IMR-90 (cell line): ENCODE results near the gene SLC7A10. TPM values are rescaled to one million over a fixed set of nuclear protein-coding genes. Genes with fewer than 3 reads are reported as not detected.
A peak's percentile ranks its signal among the peaks of the same experiment; 100 is the strongest.

Source experiments
- ATAC-seq: fragments of 200-7000 bp; cut with Tn5 transposase; 2 replicates; pipeline ENCODE4 v1.9.1; 2020; ENCODE audit warnings: low read depth, mild to moderate bottlenecking, moderate library complexity
- BruUV-seq: library from RNA; stranded (reverse); fragments of 400-500 nt; replicated peaks from 2 replicates; lab custom pipeline; 2021; lab: Mats Ljungman, UMichigan
- CTCF ChIA-PET: fragments of 300-600 bp; formaldehyde crosslinking; extraction: SDS; loops from one replicate; lab custom pipeline; 2021; ENCODE audit warnings: antibody characterized with exemption; lab: Yijun Ruan, JAX
- POLR2A ChIA-PET: fragments of 300-600 bp; sonication (Branson Sonifier 250); formaldehyde crosslinking; loops from one replicate; lab custom pipeline; 2022; ENCODE audit warnings: antibody characterized with exemption; ENCODE audit not compliant: unreplicated experiment; lab: Charles Lee
- DNase-seq: peaks from one replicate; pipeline ENCODE4 v3.0.0; 2013
- H2AFZ ChIP-seq: replicated peaks from 2 replicates; pipeline ENCODE3; 2013; ENCODE audit warnings: low read length, mild to moderate bottlenecking; ENCODE audit not compliant: poor library complexity
- H2AK5ac ChIP-seq: 2 replicates; pipeline ENCODE4 v1.6.1; 2013; ENCODE audit warnings: low read depth, low read length, inconsistent platforms
- H2AK9ac ChIP-seq: replicated peaks from 2 replicates; pipeline ENCODE3; 2013; ENCODE audit warnings: mild to moderate bottlenecking, low read depth, low read length, moderate library complexity; ENCODE audit not compliant: poor library complexity
- H2BK120ac ChIP-seq: 2 replicates; pipeline ENCODE4 v1.6.1; 2013; ENCODE audit warnings: low read depth, low read length, inconsistent platforms
- H2BK15ac ChIP-seq: 3 replicates; pipeline ENCODE4 v1.6.1; 2013; ENCODE audit warnings: low read depth, low read length, inconsistent platforms
- H2BK20ac ChIP-seq: 2 replicates; pipeline ENCODE4 v1.6.1; 2013; ENCODE audit warnings: low read depth, mild to moderate bottlenecking, inconsistent platforms, low read length, moderate library complexity
- H2BK5ac ChIP-seq: 2 replicates; pipeline ENCODE4 v1.6.1; 2013; ENCODE audit warnings: mild to moderate bottlenecking, low read depth, low read length, inconsistent platforms; ENCODE audit not compliant: poor library complexity, severe bottlenecking
- H3K14ac ChIP-seq: replicated peaks from 2 replicates; pipeline ENCODE4 v1.6.1; 2013; ENCODE audit warnings: low read depth, low read length, inconsistent platforms
- H3K18ac ChIP-seq: 2 replicates; pipeline ENCODE4 v1.6.1; 2013; ENCODE audit warnings: low read depth, low read length, control low read depth
- H3K23ac ChIP-seq: 2 replicates; pipeline ENCODE4 v1.6.1; 2013; ENCODE audit warnings: low read depth, low read length, inconsistent platforms
- H3K27ac ChIP-seq: 2 replicates; pipeline ENCODE4 v1.5.1; 2013; ENCODE audit warnings: mild to moderate bottlenecking, control low read depth, low read length; ENCODE audit not compliant: insufficient read depth
- H3K27me3 ChIP-seq: 2 replicates; pipeline ENCODE4 v1.6.1; 2013; ENCODE audit warnings: low read length; ENCODE audit not compliant: control insufficient read depth, insufficient read depth
- H3K36me3 ChIP-seq: 2 replicates; pipeline ENCODE4 v1.6.1; 2013; ENCODE audit warnings: low read length, mixed read lengths; ENCODE audit not compliant: control insufficient read depth, insufficient read depth
- H3K4ac ChIP-seq: 2 replicates; pipeline ENCODE4 v1.6.1; 2013; ENCODE audit warnings: low read depth, low read length, inconsistent platforms
- H3K4me1 ChIP-seq: 2 replicates; pipeline ENCODE4 v1.6.1; 2013; ENCODE audit warnings: low read length, mixed read lengths; ENCODE audit not compliant: control insufficient read depth, insufficient read depth
- H3K4me2 ChIP-seq: 2 replicates; pipeline ENCODE4 v1.6.1; 2013; ENCODE audit warnings: low read depth, mild to moderate bottlenecking, control low read depth, low read length, moderate library complexity
- H3K4me3 ChIP-seq: 2 replicates; pipeline ENCODE4 v1.5.1; 2013; ENCODE audit warnings: low read depth, mild to moderate bottlenecking, control low read depth, low read length, moderate library complexity; ENCODE audit not compliant: insufficient read depth
- H3K56ac ChIP-seq: 2 replicates; pipeline ENCODE4 v1.6.1; 2013; ENCODE audit warnings: low read length, inconsistent platforms; ENCODE audit not compliant: insufficient read depth; ENCODE audit errors: extremely low read depth
- H3K79me1 ChIP-seq, 2 experiments: 2 replicates each; pipeline ENCODE4 v1.6.1; 2013; ENCODE audit warnings: low read length in 2 of 2, inconsistent platforms in 1 of 2, low read depth in 1 of 2
- H3K9ac ChIP-seq: 2 replicates; pipeline ENCODE4 v1.6.1; 2013; ENCODE audit warnings: low read depth, low read length, control low read depth
- H3K9me1 ChIP-seq: 2 replicates; pipeline ENCODE4 v1.6.1; 2013; ENCODE audit warnings: low read length, inconsistent platforms; ENCODE audit not compliant: insufficient read depth
- H3K9me3 ChIP-seq: 2 replicates; pipeline ENCODE4 v1.6.1; 2013; ENCODE audit warnings: low read length; ENCODE audit not compliant: control insufficient read depth, insufficient read depth
- H4K20me1 ChIP-seq: 2 replicates; pipeline ENCODE4 v1.6.1; 2013; ENCODE audit warnings: low read length, inconsistent platforms; ENCODE audit not compliant: insufficient read depth
- H4K5ac ChIP-seq: 2 replicates; pipeline ENCODE4 v1.6.1; 2013; ENCODE audit warnings: mild to moderate bottlenecking, low read depth, low read length, control low read depth
- H4K8ac ChIP-seq, 2 experiments: 2 replicates each; pipeline ENCODE4 v1.6.1; 2013; ENCODE audit warnings: low read depth in 2 of 2, low read length in 2 of 2, control low read depth in 1 of 2, inconsistent platforms in 1 of 2
- H4K91ac ChIP-seq: 2 replicates; pipeline ENCODE4 v1.6.1; 2013; ENCODE audit warnings: low read depth, low read length, inconsistent platforms; ENCODE audit not compliant: insufficient read depth
- BHLHE40 ChIP-seq: fragments of 150-350 bp; IDR thresholded peaks from 2 replicates; pipeline ENCODE4 v1.6.1; 2016; ENCODE audit warnings: mild to moderate bottlenecking, low read depth, low read length
- CTCF ChIP-seq: conservative IDR thresholded peaks from 2 replicates; pipeline ENCODE4 v1.5.1; 2012; ENCODE audit warnings: mild to moderate bottlenecking, low read depth, low read length, improper control_type of control experiment
- FOS ChIP-seq: fragments of 150-350 bp; IDR thresholded peaks from 2 replicates; pipeline ENCODE4 v1.6.1; 2016; ENCODE audit warnings: low read depth, low read length
- MAZ ChIP-seq: IDR thresholded peaks from 2 replicates; pipeline ENCODE4 v1.6.1; 2012; ENCODE audit warnings: low read depth, mild to moderate bottlenecking, low read length, improper control_type of control experiment, moderate library complexity, borderline replicate concordance
- RCOR1 ChIP-seq: IDR thresholded peaks from 2 replicates; pipeline ENCODE4 v1.6.1; 2012; ENCODE audit warnings: mild to moderate bottlenecking, low read length, improper control_type of control experiment; ENCODE audit not compliant: insufficient replicate concordance
- WGBS, 2 experiments: methylation state at CpG; one replicate each; pipeline versions ENCODE4 v1.1.5 to v1.1.7; 2013; ENCODE audit warnings: missing lambda C conversion rate in 2 of 2; ENCODE audit not compliant: insufficient read length in 1 of 2; ENCODE audit errors: extremely low coverage in 2 of 2; 5-methylcytosine and 5-hydroxymethylcytosine counted together
- dilution Hi-C: fragments of 300-500 bp; cut with HindIII; formaldehyde crosslinking; loops from one replicate; pipeline ENCODE4 v1.14.3; 2018; ENCODE audit warnings: low sequenced_read_pairs; ENCODE audit not compliant: unreplicated experiment
- in situ Hi-C: fragments of 300-500 bp; cut with MboI; formaldehyde crosslinking; loops from 3 replicates; pipeline ENCODE4 v1.14.3; 2019; ENCODE audit warnings: low sequenced_read_pairs, inconsistent platforms, mixed read lengths
- intact Hi-C: fragments of 100-400 bp; cut with micrococcal nuclease; formaldehyde crosslinking; loops from 2 replicates; pipeline ENCODE4 v1.10.0; 2022
- polyA plus RNA-seq, 3 experiments: library from polyadenylated mRNA; depleted of rRNA; stranded (reverse); fragments of >200 nt; gene quantifications; 2 replicates each; pipeline ENCODE4 v1.2.3, GENCODE V29; 2012; ENCODE audit warnings: low replicate concordance in 1 of 3
- total RNA-seq: library from RNA; depleted of rRNA; stranded (reverse); fragments of >200 nt; gene quantifications from 2 replicates; pipeline ENCODE4 v1.2.3, GENCODE V29; 2012

Gene SLC7A10
- total and polyA plus RNA-seq, 2 of the 4 experiments (the other 2 are of a cell fraction) = not detected

DNA sequence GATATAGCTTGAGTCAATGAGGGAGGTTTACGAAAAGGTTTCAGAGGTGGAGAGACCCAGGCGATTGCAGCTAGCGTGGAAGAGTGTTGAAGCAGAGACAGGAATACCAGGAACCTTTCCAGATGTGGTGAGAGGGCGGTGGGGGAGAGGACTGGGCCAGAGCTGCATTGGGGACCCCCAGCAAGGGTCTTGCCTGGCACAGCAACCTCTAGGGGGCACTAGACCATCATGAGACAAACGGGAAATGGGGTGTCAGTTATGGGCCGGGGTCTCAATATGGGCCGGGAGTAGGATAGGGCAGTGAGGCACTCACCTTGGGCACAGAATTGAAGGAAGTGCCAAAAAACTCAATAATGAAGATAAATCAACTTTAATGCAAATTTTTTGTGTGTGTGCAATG, 33.6 kb downstream of the SLC7A10 start:
- Histone ChIP-seq H3K9me1 (no peaks in the 10 kb centered on the region), H2AK5ac (no peak overlapping the region), H3K18ac (no peak overlapping the region), H2BK5ac (no peak overlapping the region), H4K20me1 (peaks cover 8% of the 10 kb centered on the region; the same call in 1 of the 2 replicates), H3K79me1 (peaks cover 0 to 10% of the 10 kb centered on the region in 2 experiments; a peak in 1 of 4 replicates), H3K9me3 (no peaks in the 10 kb centered on the region), H3K9ac (no peak overlapping the region), H2BK120ac (no peak overlapping the region), H3K4me3 (no peak overlapping the region), H4K5ac (no peak overlapping the region), H3K27me3 (peaks cover 10% of the 10 kb centered on the region; the same call in 1 of the 2 replicates), H4K91ac (no peak overlapping the region), H2AFZ (no peak overlapping the region), H2BK15ac (no peak overlapping the region), H3K36me3 (no peaks in the 10 kb centered on the region), H3K4ac (no peak overlapping the region), H3K23ac (no peak overlapping the region), H3K56ac (no peak overlapping the region), H4K8ac (no peak overlapping the region), H2AK9ac (no peak overlapping the region), H3K4me2 (no peak overlapping the region), H3K14ac (no peak overlapping the region), H2BK20ac (no peak overlapping the region), H3K4me1 (peaks cover 3% of the 10 kb centered on the region; the same call in 1 of the 2 replicates), H3K27ac (no peak overlapping the region)
- WGBS, 2 experiments = 65% methylated on average over 6 of the region's 7 CpGs; no CpG with 5 or more reads in 1 of the 2 experiments
- no TSS peak for BruUV-seq
- DNase-seq (no peak), ATAC-seq (no peak)
- 0 out of 2 replicates have a peak, but pooled peaks have one; percentile 5 for TF ChIP-seq CTCF
- no peak for TF ChIP-seq FOS
- TF ChIP-seq BHLHE40 = no peak
- no peak for TF ChIP-seq RCOR1
- TF ChIP-seq MAZ = no peak
- intact Hi-C loops (no loop called here), in situ Hi-C loops (no loop called here), dilution Hi-C loops (no loop called here)
- ChIA-PET CTCF (interaction anchor here (0.7 to 0.8 kb wide), 2 partner anchors 9 to 48 kb away, joined by 3 to 6 read pairs; no protein-coding TSS in a partner anchor), POLR2A (no interaction called here)
